Retina (tissue), 1 donor: ENCODE results near the gene AHCY.
A peak's percentile ranks its signal among the peaks of the same experiment; 100 is the strongest.
"Not testable (repeated sequence)": the region's sequence is repeated elsewhere in the genome, so short reads cannot be mapped to it uniquely, and the experiment has no call there.

Experiments used
- DNase-seq: peaks from one replicate; pipeline ENCODE4 v3.0.0-alpha.2; 2016

Gene AHCY

DNA sequence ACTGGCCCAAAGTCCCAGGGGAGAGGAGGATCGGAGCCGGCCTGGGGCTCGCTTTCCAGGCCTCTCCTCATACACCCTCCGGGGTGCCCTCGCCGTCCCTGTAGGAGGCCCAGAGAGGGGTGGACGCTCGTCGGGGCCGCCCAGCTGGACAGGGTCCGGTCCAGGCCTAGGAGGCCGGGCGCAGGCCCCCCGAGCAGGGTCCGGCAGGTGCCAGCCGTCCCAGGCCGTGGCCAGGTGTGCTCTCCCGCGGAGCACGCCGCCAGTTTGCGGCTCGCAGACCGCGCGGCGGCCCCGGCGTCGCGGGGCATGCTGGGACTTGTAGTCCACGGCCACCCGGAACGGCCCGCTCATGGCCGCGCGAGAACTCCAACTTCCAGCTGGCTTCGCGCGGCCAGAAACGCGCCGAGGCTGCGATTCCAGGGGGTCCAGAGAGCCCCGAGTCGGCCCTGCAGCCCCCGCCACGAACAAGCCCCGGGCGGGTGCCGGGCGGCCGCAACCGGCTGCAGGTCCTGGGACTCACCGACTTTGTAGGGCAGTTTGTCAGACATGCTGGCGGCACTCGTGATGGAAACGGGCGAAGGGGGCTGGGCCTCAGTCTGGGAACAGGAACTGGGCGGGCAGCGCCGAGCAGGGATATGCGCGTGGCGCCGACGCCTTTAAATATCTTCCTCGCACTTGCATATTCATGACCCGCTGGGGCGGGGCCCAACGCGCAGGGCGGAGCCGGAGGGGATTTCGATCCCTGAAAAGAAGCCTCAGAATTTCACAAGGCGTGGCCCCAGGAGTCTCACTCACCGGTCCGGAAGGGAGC, at the start of gene AHCY:
TSS of gene AHCY (minus strand) at position 633 of the 811 bp plus-strand sequence. CDS start at position 548, 85 bp downstream.
- DNase-seq: peak; percentile 99

GRCh38 chr20:34350095-34350494, 46.9 kb upstream of the AHCY start:
- DNase-seq: no peak

- no peak for DNase-seq
Observed at GRCh38 chr20:34347571-34347970, 44.4 kb upstream of the AHCY start.

DNA sequence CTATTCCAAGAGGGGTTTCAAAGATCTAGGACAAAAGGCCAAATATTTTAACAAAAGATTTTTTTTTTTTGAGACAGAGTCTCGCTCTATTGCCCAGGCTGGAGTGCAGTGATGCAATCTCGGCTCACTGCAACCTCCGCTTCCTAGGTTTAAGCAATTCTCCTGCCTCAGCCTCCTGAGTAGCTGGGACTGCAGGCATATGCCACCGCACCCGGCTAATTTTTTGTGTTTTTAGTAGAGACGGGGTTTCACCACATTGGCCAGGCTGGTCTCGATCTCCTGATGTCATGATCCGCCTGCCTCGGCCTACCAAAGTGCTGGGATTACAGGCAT, 43.3 kb upstream of the AHCY start:
- not testable (repeated sequence) for DNase-seq

- not testable (repeated sequence) for DNase-seq
Observed at GRCh38 chr20:34345839-34346532, 42.8 kb upstream of the AHCY start.

DNA sequence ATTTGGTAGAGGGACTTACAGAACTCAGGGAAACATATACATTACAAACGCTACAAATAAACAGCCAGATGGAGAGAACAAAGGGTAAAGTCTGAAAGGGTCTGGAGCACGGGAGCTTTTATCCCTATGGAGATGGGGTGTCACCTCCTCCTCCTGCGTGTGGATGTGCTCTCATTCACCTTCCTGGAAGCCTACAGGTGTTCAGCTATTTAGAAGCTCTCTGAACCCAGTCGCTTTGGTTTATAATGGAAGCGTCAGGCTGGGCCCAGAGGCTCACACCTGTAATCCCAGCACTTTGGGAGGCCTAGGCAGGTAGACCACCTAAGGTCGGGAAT, 42.2 kb upstream of the AHCY start:
- DNase-seq: no peak

DNA sequence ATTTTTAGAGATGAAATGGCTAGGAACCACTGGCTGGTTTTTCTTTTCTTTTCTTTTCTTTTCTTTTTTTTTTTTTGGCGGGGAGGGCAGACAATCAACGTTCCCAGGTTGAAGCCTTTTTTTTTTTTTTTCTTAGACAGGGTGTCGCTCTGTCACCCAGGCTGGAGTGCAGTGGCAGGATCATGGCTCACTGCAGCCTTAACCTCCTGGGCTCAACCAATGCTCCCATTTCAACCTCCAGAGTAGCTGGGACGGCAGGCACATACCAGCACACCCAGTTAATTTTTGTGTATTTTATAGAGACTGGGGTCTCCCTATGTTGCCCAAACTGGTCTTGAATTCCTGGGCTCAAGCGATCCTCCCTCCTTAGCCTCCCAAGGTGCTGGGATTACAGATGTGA, 41.1 kb upstream of the AHCY start:
- DNase-seq: no peak

DNA sequence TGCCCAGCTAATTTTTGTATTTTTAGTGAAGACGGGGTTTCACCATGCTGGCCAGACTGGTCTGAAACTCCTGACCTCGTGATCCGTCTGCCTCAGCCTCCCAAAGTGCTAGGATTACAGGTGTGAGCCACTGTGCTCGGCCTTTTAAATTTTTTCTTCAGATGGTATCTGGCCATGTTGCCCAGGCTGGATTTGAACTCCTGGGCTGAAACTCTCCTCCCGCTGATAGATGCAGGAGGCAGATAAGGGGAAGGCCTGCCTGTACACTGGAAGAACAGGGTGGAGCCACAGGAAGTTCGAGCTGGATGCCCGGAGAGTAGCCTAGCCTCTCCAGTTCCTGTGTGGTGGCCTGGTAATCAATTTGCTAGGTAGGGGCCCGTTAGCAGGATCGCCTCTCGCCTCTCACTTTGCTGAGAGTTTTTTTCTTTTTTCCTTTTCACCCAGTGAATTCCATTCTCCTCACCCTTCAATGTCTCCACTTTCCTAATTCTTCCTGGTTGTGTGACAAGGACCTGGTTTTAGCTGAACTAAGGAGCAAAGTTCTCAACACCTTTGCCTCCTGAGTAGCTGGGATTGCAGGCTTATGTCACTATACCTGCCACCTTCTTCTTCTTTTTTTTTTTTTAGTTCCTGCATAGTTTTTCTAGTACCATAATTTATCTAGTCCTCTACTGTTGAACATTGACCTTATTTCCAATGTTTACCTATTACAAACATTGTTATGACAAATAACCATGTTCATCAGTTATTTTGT, 40.5 kb upstream of the AHCY start:
- no peak for DNase-seq

- not testable (repeated sequence) for DNase-seq
Observed at GRCh38 chr20:34341199-34341598, 38.0 kb upstream of the AHCY start.

DNA sequence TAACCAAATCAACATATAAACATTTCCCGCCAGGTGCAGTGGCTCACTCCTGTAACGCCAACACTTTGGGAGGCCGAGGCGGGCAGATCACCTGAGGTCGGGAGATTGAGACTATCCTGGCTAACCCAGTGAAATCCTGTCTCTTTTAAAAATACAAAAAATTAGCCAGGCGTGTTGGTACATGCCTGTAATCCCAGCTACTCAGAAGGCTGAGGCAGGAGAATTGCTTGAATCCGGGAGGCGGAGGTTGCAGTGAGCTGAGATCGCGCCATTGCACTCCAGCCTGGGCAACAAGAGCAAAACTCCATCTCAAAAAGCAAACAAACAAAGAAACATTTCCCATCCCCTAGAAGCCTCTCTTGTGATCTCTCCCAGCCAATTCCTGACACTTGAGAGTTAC, 37.6 kb upstream of the AHCY start:
- DNase-seq: not testable (repeated sequence)

DNA sequence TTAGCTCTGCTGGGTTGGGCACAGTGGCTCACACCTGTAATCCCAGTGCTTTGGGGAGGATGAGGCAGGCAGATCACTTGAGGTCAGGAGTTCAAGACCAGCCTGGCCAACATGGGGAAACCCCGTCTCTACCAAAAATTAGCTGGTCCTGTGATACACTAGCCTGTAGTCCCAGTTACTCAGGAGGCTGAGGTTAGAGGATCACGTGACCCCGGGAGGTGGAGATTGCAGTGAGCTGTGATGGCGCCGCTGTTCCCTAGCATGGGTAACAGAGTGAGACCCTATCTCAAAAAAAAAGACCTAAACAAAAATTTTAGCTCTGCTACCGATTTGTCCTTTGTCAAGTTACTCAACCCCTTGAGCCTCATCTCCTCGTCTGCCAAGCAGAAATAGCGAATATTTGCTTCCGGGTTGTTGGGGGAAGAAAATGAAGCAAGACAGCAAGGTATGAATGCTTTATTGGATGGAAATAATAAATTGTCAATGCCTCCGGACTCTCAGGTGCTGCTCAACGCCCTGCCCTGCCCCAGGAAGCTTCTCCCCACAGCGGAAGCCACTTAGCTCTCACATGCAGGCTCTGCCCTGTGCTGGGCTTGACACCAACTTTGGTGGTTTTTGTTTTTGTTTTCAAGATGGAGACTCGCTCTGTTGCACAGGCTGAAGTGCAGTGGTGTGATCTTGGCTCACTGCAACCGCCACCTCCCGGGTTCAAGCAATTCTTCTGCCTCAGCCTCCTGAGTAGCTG, 35.0 kb upstream of the AHCY start:
- DNase-seq: no peak

DNA sequence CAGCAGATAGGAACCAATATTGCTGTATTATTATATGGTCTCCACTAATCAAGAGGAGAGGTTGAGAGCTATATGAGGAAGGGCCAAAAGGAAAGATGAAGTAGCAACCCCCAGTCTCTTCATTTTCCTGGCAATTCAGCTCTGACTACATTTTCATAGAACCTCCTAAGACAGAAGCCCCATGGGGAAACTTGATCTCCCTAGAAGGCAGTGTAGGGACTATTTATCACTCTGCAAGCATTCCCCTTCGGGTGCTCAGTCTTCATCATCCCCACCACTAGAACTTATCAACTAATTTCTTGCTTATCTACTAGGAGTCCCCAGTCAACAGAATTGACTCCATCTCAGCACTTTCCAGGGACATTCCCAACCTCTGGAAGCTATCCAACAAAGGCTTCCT, 34.4 kb upstream of the AHCY start:
- DNase-seq: no peak

DNA sequence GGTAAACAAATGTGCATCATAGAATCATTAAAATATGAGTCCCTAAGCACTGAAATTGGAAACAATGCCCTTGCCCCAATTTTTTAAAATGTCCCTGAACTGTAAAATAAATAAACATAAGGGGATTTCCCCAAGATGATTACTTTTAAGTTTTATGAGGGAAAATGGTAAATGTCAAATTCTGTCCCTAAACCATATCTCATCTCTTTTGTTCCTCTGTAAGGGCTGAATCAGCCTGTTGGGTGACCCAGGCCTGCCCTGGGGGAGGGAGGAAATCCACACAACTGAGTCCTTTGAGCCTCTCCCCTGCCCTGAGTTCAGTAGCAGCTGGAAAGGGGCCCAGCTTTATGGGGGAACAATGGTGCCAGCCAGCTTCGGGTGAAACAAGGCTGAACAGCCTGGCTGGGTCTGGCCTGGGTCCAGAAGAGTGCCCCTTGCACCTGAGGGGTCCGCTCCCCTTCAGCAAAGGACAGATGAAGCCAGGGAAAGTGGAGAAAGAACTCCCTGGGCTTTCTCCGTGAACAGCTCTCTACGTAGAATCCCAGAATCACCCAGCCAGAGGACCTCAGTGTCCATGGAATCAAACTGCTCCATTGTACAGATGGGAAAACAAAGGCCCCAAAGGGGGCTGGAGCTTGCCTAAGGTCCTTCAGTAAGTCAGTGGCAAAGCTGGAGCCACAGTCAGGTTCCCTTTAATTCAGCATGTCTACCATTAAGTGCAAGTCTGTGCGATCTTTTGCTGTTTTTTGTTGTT, 31.7 kb upstream of the AHCY start:
- no peak for DNase-seq

GRCh38 chr20:34333786-34334185, 30.6 kb upstream of the AHCY start:
- no peak for DNase-seq

- no peak for DNase-seq
Observed at GRCh38 chr20:34332262-34332920, 29.2 kb upstream of the AHCY start.

DNA sequence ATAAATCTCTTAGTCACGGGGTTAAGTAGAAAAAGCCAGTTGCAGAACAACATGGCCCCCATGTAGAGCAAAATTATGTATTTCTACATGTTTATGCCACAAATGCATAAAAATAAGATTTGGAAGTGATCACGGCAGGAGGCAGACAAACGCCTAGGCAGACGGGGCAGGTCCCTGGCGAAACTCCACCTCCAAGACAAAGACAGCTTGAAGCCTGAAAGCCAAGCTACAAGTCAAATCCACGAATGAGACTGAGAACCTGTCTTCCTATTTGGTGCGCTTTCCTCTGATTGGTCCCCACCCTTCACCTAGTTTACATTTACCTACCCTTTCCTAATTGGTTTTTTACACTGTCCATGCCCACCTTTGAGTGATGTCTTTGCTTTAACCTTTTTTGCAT, 28.7 kb upstream of the AHCY start:
- DNase-seq: no peak

DNA sequence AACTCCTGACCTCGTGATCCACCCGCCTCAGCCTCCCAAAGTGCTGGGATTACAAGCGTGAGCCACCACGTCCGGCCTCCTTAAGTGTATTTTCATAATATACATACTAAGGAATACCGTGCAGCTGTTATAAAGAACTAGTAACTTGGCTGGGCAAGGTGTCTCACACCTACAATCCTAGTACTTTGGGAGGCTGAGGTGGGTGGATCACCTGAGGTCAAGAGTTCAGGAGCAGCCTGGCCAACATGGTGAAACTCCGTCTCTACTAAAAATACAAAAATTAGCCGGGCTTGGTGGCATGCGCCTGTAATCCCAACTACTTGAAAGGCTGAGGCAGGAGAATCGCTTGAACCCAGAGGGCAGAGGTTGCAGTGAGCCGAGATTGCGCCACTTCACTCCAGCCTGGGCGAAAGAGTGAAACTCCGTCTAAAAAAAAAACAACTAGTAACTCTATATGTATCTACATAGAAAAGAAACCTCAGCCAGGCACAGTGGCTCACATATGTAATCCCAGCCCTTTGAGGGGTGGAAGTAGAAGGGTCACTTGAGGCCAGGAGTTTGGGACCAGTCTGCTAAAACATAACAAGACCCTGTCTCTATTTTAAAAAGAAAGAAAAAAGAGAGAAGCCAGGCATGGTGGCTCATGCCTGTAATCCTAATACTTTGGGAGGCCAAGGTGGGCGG, 27.8 kb upstream of the AHCY start:
- DNase-seq: not testable (repeated sequence)

GRCh38 chr20:34328928-34329677, 25.9 kb upstream of the AHCY start:
- DNase-seq: no peak

DNA sequence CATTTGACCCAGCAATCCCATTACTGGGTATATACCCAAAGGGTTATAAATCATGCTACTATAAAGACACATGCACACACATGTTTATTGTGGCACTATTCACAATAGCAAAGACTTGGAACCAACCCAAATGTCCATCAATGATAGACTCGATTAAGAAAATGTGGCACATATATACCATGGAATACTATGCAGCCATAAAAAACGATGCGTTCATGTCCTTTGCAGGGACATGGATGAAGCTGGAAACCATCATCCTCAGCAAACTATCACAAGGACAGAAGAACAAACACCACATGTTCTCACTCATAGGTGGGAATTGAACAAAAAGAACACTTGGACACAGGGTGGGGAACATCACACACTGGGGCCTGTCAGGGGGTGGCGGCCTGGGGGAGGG, 25.1 kb upstream of the AHCY start:
- not testable (repeated sequence) for DNase-seq

- DNase-seq: peak; percentile 23
Observed at GRCh38 chr20:34324541-34324940, 21.4 kb upstream of the AHCY start.
